ENCODE results near the gene STARD9. TPM values are rescaled to one million over a fixed set of nuclear protein-coding genes. Genes with fewer than 3 reads are reported as not detected.

Gene STARD9
- polyA plus RNA-seq, 1 of the 3 experiments (the other 2 are of a cell fraction): 2.1 TPM

DNA sequence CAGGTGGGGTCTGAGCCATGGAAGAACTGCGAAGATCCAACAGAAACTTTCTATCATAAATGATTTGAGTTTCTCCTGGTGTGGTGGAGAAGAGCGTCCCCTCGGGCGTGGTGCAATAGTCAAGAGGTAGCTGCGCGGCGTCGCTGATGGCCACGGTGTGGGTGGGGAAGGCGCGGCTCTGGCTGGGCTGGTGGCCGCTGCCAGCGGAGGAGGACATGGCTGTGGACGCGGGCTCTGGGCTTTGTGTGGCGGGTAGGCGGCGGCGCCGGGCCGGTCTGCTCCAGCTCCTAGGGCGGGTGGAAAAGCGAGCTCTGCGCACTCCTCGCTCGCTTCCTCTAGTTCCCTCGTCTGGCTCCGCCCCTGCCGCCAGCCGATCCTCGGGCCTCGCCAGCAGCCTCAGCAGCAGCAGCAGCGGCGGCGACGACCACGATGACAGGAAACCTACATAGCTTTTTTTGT, 5.9 kb downstream of the STARD9 start (continued):
- TF ChIP-seq POLR2AphosphoS5 (IDR thresholded peaks at IDR 0.05; ENCODE audit: low read depth, low read length) (0 out of 2 replicates have a peak, but pooled peaks have one; percentile 27), USF1 (IDR thresholded peaks at IDR 0.05; ENCODE audit: borderline replicate concordance, low read depth) (no peak), MXI1 (IDR thresholded peaks at IDR 0.05; ENCODE audit: low read depth, low read length) (peak; percentile 34; the same call in 1 of the 2 replicates), JUND (IDR thresholded peaks at IDR 0.05) (no peak), TEAD4 (IDR thresholded peaks at IDR 0.05; ENCODE audit: borderline replicate concordance, insufficient read depth) (no peak)

GRCh38 chr15:42582569-42583375, 7.4 kb downstream of the STARD9 start:
- Histone ChIP-seq H3K4me2 (no peak overlapping the region), H3K4me3 (ENCODE audit: low read depth in 2 of 2, low read length in 1 of 2) (no peak overlapping the region), H3K79me2 (ENCODE audit: insufficient read depth) (peaks cover 26% of the 10 kb centered on the region; the same call in 1 of the 2 replicates), H4K20me1 (ENCODE audit: insufficient read depth) (peaks cover 9% of the 10 kb centered on the region; the same call in 1 of the 2 replicates), H3K9me3 (no peaks in the 10 kb centered on the region), H3K27ac (ENCODE audit: low read depth in 2 of 2, low read length in 1 of 2) (peak overlapping the region in 1 of 2 experiments; percentile 13; a peak in 1 of 4 replicates), H3K27me3 (ENCODE audit: insufficient read depth) (no peaks in the 10 kb centered on the region), H3K9ac (no peak overlapping the region), H3K9me2 (no peaks in the 10 kb centered on the region), H3K4me1 (ENCODE audit: control insufficient read depth in 1 of 2, insufficient read depth in 2 of 2, low read depth in 1 of 2, low read length in 1 of 2) (peaks cover 20 to 29% of the 10 kb centered on the region in 2 experiments; a peak in 3 of 4 replicates), H3F3A (replicated peaks; ENCODE audit: insufficient read depth) (peaks cover 12% of the 10 kb centered on the region), H2AFZ (ENCODE audit: low read depth) (no peak overlapping the region), H3K36me3 (replicated peaks in 1 of 2; ENCODE audit: control insufficient read depth in 1 of 2, insufficient read depth in 2 of 2, low read length in 1 of 2) (peaks cover 0 to 5% of the 10 kb centered on the region in 2 experiments)
- CTCF ChIA-PET: interaction anchor here (1.4 to 2.4 kb wide), 2 partner anchors 9 to 527 kb away, joined by 3 to 8 read pairs; no protein-coding TSS in a partner anchor
- POLR2A ChIA-PET: interaction anchor here (1.9 kb wide), 1 partner anchor 92 kb away, joined by 4 read pairs; the partner anchor contains the start of gene ZNF106
- DNase-seq: peak; percentile 28
- WGBS (ENCODE audit: low lambda C conversion rate): 96% methylated on average over 8 of the region's 8 CpGs
- TF ChIP-seq TAF1 (IDR thresholded peaks at IDR 0.05; ENCODE audit: borderline replicate concordance, low read depth, low read length) (no peak), NFIC (IDR thresholded peaks at IDR 0.05; ENCODE audit: borderline replicate concordance) (no peak), GATA2 (CRISPR knock-in tag; IDR thresholded peaks at IDR 0.05) (no peak), EP300 (IDR thresholded peaks at IDR 0.05; ENCODE audit: borderline replicate concordance in 1 of 2, low read depth in 1 of 2, low read length in 1 of 2) (no peak), CTCF (IDR thresholded peaks at IDR 0.05) (no peak), RCOR1 (IDR thresholded peaks at IDR 0.05; ENCODE audit: low read length) (no peak), CHD2 (IDR thresholded peaks at IDR 0.05; ENCODE audit: low read length, partially characterized antibody) (no peak), MEF2A (IDR thresholded peaks at IDR 0.05; ENCODE audit: borderline replicate concordance, low read depth) (no peak), GABPA (IDR thresholded peaks at IDR 0.05; ENCODE audit: low read depth) (no peak), EZH2phosphoT487 (IDR thresholded peaks at IDR 0.05; ENCODE audit: borderline replicate concordance, low read depth) (no peak), ELF1 (IDR thresholded peaks at IDR 0.05) (no peak), USF1 (IDR thresholded peaks at IDR 0.05; ENCODE audit: borderline replicate concordance, low read depth) (no peak), JUND (IDR thresholded peaks at IDR 0.05) (no peak), FOXM1 (IDR thresholded peaks at IDR 0.05; ENCODE audit: low read depth) (no peak), RXRA (IDR thresholded peaks at IDR 0.05; ENCODE audit: borderline replicate concordance, low read depth) (no peak)
- TF ChIP-seq, protein P1, sequence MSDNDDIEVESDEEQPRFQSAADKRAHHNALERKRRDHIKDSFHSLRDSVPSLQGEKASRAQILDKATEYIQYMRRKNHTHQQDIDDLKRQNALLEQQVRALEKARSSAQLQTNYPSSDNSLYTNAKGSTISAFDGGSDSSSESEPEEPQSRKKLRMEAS (IDR thresholded peaks at IDR 0.05; ENCODE audit: low read depth): no peak
